HG03139 (cell line): Measurements from ENCODE around the gene PACS1.

Experiments
- ATAC-seq: cut with Tn5 transposase; IDR thresholded peaks from one replicate; pipeline ENCODE4 v1.9.1; 2021; ENCODE audit not compliant: unreplicated experiment

PACS1 gene

DNA sequence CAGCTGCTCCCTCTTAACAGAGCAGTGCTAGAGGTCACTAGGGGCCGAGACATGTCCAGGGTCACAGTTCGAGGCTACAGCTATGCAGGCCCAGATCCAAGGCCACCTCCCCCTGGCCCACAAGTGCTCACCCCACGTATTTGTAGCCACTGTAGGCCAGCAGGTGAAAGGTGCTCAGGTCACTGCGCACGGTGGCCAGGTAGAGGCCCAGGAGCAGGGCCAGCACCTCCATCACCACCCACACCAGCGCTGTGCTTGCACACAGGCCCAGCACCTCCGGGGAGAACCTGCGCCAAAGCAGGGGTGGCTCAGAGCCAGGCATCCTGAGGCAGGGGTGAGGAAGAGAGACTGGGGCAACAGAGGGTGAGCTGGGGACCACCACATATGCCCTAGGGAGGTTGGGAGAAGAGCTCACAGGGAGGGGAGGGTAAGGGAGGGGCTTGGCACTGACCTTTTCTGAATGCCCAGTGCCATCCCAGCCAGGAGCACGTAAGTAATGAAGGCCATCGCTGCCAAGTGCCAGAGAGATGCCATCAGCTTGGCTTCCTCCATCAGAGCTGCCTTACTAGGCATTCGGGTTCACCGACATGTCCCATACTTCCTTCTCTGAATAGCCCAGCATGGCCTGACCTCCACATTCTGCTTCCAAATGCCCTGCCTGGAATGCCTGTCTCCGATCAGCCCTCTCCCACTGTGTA is 215.3 kb downstream of the PACS1 start:
- no peak for ATAC-seq

DNA sequence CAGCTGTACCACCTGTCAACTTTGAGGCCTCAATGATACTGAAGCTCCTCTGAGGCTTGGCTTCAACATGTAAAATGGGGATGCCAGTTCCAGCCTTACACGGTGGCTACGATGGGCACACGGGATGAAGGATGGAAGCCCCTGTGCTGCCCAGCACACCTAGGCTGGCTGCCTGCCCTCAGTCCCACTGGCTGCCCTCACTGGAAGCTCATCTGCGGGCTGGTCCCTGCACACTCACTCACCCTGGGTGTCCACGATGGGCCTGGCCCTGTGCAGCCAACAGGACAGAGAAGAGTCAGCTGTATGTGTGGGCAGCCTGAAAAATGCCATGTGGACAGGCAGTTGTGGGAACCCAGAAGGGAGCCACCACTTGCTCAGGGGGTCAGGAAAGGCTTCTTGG is 216.6 kb downstream of the PACS1 start:
- ATAC-seq: no peak

DNA sequence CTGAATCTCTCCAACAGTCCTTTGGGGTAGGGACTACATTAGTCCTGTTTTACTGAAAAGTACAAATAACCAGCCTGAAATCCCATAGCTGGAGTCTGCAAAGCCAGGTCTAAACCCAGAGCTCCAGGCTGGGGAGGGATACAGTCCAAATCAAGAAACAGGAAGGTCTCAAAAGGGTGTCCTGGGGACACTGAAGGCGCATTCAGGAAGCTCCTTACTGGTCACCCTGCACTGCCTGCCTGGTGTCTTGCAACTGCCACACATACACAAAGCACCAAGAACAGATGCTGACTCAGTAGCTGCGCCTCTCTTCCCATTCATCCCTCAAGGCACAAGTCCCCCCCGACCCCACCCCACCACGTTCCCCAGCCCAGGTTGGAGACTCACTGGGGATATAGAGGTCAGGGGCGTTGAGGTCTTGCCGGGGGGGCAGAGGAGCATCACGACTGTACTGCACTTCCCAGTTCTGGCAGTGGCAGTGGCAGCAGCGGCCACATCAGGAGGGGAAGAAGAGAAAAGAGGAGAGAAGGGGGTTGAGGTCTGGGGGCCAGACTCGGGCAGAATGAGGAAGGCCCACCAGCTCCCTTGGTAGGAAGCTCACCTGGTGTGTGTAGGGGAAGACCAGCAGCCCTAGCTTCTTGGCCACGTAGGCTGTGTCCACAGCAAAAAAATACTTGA is 217.3 kb downstream of the PACS1 start:
- ATAC-seq: no peak

DNA sequence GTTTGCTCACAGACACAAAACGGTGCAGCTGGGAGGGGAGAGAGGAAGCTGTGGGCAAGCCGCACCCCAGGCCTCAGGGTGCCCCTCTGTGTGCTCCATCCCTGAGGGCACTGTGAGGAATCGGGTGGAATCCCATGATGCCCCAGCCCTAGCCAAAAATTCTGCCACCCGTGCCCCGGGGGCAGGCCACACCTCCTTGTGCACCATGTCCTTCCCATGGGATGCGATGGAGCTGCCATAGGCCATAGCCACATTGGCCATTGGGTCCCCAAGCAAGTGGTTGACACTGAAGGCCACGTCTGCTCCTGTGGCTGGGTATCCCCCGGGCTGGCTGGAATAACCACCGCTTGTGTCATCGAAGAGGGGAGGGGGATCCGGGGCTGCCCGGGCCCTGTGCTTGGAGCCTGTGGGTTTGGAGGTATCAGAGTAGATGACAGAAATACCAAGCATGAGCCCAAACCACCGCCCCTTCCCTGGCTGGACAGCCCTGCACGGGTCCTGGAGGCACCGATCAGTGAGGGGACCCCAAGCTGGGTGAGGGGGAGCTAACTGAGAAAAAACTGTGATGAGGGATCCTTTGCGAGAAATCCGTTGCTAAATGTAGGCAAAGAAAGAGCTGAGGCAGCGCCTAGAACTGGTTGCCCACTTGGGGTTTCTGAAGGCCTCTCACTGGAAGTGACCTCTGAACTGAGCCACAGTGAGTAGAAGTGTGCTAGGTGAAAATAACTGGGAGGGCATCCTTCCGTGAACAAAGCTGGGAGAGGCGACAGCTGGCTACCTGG is 218.0 kb downstream of the PACS1 start:
- ATAC-seq: no peak

DNA sequence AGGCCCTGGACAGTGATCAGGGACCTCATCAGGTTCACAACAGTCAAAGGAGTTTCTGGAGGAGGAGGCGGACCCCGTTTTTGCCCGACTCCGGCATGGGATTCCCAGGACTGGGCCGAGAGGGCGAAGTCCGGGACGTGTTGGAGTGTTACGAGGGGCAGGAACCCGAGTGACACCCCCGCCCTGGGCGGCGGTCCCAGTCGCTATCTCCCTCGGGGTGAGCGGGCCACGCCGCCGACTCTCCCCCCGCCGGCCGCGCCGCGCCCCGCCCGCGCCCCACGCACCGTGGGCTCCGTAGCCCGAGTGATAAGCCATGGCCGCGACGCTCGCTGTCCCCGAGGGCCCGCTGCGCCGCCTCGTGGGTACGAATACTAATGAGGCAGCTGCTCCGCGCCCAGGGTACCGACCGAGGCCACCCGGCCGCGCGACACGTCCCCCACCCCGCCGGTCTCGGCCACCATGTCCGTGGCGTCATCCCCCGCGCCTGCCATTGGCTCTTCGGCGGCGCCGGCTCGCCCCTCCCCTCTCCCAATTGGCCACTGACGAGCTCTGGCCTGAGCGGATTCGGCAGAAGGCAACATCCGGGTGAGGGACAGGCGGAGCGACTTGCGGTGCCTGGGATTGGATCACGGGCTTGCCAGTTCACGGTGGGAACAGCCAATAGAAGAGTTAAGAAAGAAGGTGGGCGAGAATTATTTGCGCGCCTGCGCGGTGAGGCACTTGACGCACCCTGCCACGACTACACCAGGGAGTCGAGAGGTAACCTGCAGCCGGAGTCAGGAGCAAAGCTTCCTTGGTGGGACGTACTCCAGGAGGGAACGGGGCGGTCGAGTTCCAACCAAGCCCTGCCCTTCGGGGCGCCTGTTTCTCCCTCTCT is 218.8 kb downstream of the PACS1 start, which contains the start of gene YIF1A:
Gene YIF1A, minus strand, starts transcription at position 473 of the 877 bp plus-strand sequence. Its CDS starts 158 bp downstream, at position 315.
- peak; percentile 89 for ATAC-seq

DNA sequence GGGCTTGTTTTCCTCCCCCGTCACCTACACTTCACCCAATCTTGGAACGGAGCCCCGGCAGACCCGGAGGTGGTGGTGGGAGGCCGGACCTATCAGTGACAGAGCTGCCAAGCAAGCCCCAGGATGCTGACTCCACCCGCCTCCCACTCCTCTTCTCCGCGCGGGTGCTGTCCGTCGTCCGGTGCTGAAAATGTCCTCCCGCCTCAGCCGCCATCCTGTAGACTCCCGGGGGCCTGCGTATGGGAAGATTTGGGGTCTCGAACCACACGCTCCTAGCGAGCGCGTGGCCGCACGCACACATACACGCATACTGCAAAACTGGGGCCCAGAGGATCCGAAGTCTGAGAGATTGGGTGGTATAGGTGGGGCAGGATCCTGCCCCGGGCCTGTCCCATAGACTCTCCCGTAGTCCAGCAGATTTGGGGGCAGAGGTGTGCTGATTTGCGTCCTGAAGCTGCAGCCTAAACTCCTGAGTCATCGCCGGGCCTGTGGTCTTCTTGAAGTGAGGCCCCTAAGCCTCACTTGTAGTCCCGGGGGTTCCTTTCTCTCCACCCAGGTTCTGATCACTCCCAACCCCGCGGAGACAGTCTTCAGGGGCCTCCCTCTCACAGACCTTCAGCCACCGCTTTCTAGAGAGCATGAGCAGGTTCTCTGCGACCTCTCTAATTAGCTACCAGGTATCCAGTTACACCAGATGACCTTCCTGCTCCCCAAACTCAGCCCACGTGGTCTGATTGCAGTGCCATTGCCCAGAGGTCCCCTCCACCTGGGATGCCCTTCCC is 219.7 kb downstream of the PACS1 start:
- ATAC-seq: peak; percentile 22

DNA sequence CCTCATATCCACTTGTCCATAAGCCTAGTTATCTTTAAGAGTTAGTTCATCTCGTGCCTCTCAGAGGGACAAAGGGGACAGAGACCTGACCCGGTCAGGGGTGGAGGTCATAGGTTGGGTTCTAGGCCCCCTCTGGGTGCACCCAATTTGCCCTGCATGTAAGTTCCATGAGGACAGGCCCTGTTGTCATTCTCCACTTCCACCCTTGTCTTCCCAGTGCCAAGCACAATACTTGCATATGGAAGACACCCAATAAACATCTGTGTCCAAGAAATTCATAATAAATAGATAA is 220.2 kb downstream of the PACS1 start:
- ATAC-seq: no peak

DNA sequence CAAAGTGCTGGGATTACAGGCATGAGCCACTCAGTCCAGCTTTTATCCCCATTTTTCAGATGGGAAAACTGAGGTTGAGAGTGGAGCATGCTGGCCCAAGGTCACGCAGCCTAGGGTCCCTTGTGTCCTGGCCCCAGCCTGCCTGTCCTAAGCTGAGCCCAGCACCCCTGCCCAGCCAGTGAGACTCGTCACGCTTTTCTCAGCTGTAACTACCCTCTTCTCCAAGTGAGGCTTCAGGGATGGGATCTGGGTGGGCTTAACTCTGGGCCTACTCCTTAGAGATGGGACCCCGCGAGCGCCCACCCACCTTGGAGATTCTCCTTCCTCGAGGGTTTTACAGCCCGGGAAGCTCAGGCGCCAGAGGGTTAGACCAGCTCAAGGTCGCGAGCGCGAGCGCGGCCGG is 221.2 kb downstream of the PACS1 start:
- ATAC-seq: no peak

DNA sequence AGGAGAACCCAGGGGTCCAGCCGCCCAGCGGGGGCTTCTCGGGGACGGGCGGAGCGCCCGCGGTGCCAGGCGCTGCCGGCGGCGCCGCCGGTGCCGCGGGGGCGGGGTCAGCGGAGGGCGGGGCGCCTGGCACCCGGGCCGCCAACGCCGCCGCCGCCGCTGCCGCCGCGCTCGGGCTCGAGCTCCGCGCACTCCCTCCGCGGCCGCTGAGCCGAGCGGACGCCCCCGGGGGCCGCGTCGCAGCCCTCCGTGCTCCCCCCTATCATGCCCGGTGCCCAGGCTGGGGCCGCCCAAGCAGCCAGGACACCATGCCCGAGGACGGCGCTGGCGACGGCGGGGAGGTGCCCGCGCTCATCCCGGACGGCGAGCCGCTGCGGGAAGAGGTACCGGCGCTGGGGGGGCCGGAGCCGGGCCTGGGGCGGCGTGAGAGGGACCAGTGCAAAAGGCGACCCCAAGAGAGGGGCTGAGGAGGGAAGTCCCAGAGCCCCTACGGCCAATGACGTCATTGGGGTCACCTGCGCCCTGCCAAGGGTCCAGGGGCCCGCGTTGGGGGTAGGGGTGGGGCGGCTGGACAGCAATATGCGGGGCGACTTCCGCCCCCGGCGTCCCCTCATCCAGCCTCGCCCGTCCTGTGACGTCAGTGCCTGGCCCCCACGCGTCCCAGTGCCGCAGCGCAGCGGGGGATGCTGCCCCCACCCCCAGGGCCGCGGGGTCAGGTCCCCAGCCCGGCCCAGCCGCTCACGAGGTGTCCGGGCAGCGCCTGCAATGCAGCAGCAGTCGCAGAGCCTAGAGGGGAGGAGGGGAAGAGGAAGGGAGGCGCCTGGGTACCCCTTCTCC is 221.9 kb downstream of the PACS1 start, which contains the start of gene TMEM151A:
Gene TMEM151A, plus strand, starts transcription at position 189 of the 837 bp plus-strand sequence. Its CDS starts 120 bp downstream, at position 309.
- ATAC-seq: no peak

DNA sequence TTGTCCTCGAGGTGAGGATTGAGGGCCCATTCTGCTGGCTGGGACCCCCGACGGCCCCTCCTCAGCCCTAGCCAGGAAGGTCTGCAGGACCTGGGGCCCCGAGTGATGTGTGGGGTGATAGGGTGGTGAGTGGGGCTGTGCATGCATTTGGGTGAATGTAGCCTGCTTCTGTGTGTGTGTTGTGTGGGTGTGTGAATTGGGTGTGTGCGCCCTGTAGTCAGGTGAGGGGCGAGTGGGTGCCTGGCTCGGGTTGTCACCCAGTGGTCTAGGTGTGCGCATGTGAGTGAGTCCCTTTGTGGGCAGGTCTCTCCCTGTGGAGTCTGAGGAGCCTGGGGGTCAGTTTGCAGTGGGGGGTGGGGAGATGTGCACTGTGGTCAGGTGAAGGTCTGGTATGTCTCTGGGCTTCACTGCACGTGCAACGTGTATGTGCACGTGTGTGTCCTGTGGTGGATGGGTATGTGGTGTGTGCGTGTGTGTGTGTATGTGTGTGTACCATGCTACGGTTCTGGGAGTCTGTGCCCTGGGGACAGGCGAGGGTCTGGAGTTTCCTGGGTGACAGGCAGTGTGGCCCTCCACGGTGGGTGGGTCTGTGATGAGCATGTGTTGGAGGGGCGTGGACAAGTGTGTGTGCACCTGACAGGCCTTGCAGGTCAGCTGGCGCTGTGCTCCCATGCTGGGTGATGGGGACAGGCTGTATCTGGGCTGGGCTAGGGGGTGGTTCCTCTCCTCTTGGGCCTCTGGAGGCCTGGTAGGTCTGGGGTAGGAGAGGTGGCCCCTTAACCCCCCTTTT is 222.7 kb downstream of the PACS1 start:
- ATAC-seq: no peak

DNA sequence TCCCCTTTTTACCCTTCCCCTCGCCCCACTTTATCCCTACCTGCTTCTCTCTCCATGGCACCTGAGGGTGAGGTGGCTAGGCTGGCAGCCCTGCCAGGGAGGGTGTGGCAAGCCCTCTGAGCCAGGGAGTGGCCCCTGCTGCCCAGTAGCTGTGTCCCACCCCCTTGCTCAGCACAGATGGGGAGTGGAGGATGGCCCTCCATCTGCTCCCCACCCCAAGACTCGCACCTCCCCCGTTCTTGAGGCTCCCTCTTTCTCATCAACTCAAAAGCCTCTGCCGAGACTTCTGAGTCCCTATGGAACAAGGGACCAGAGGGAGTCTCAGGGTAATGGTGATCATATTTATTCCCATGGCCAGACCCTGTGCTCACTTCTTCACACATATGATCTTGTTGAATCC is 223.3 kb downstream of the PACS1 start:
- ATAC-seq: no peak

DNA sequence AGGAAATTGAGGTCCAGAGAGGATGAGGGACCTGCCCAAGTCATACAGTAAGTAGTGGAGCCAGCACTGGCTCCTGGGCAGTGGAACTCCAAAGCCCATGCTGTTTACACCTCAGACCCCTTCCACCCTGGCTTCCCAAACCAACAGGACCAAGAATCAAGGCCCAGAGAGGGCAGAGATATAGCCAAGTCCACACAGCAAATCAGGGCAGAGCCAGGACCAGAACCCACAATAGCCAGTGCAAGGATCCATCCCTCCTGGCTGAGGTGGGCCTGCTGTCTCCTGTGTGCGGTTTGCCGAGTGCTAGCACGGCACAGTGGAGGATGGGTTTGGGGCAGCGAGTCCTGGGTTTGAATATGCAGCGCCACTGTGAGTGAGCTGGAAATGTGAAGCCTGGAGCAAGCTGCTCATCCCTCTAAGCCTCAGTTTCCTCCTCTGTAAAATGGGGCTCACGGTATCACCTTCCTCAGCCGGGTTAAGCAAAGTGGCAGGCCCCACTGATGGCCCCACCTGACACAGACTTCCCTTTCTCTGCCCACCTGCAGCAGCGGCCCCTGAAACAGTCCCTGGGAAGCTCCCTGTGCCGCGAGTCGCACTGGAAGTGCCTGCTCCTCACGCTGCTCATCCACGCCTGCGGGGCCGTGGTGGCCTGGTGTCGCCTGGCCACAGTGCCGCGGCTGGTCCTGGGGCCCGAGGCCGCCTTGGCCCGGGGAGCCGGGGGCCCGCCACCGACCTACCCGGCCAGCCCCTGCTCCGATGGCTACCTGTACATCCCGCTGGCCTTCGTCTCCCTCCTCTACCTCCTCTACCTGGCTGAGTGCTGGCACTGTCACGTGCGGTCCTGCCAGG is 223.9 kb downstream of the PACS1 start:
- ATAC-seq: no peak
